IMR-90 (cell line): ENCODE results near the gene TSPAN1. TPM values are rescaled to one million over a fixed set of nuclear protein-coding genes. Genes with fewer than 3 reads are reported as not detected.

Source experiments
- ATAC-seq: fragments of 200-7000 bp; cut with Tn5 transposase; 2 replicates; pipeline ENCODE4 v1.9.1; 2020; ENCODE audit warnings: low read depth, mild to moderate bottlenecking, moderate library complexity
- BruUV-seq: library from RNA; stranded (reverse); fragments of 400-500 nt; replicated peaks from 2 replicates; lab custom pipeline; 2021; lab: Mats Ljungman, UMichigan
- CTCF ChIA-PET: fragments of 300-600 bp; formaldehyde crosslinking; extraction: SDS; loops from one replicate; lab custom pipeline; 2021; ENCODE audit warnings: antibody characterized with exemption; lab: Yijun Ruan, JAX
- POLR2A ChIA-PET: fragments of 300-600 bp; sonication (Branson Sonifier 250); formaldehyde crosslinking; loops from one replicate; lab custom pipeline; 2022; ENCODE audit warnings: antibody characterized with exemption; ENCODE audit not compliant: unreplicated experiment; lab: Charles Lee
- DNase-seq: peaks from one replicate; pipeline ENCODE4 v3.0.0; 2013
- H2AFZ ChIP-seq: replicated peaks from 2 replicates; pipeline ENCODE3; 2013; ENCODE audit warnings: low read length, mild to moderate bottlenecking; ENCODE audit not compliant: poor library complexity
- H2AK5ac ChIP-seq: 2 replicates; pipeline ENCODE4 v1.6.1; 2013; ENCODE audit warnings: low read depth, low read length, inconsistent platforms
- H2AK9ac ChIP-seq: replicated peaks from 2 replicates; pipeline ENCODE3; 2013; ENCODE audit warnings: mild to moderate bottlenecking, low read depth, low read length, moderate library complexity; ENCODE audit not compliant: poor library complexity
- H2BK120ac ChIP-seq: 2 replicates; pipeline ENCODE4 v1.6.1; 2013; ENCODE audit warnings: low read depth, low read length, inconsistent platforms
- H2BK15ac ChIP-seq: 3 replicates; pipeline ENCODE4 v1.6.1; 2013; ENCODE audit warnings: low read depth, low read length, inconsistent platforms
- H2BK20ac ChIP-seq: 2 replicates; pipeline ENCODE4 v1.6.1; 2013; ENCODE audit warnings: low read depth, mild to moderate bottlenecking, inconsistent platforms, low read length, moderate library complexity
- H2BK5ac ChIP-seq: 2 replicates; pipeline ENCODE4 v1.6.1; 2013; ENCODE audit warnings: mild to moderate bottlenecking, low read depth, low read length, inconsistent platforms; ENCODE audit not compliant: poor library complexity, severe bottlenecking
- H3K14ac ChIP-seq: replicated peaks from 2 replicates; pipeline ENCODE4 v1.6.1; 2013; ENCODE audit warnings: low read depth, low read length, inconsistent platforms
- H3K18ac ChIP-seq: 2 replicates; pipeline ENCODE4 v1.6.1; 2013; ENCODE audit warnings: low read depth, low read length, control low read depth
- H3K23ac ChIP-seq: 2 replicates; pipeline ENCODE4 v1.6.1; 2013; ENCODE audit warnings: low read depth, low read length, inconsistent platforms
- H3K27ac ChIP-seq: 2 replicates; pipeline ENCODE4 v1.5.1; 2013; ENCODE audit warnings: mild to moderate bottlenecking, control low read depth, low read length; ENCODE audit not compliant: insufficient read depth
- H3K27me3 ChIP-seq: 2 replicates; pipeline ENCODE4 v1.6.1; 2013; ENCODE audit warnings: low read length; ENCODE audit not compliant: control insufficient read depth, insufficient read depth
- H3K36me3 ChIP-seq: 2 replicates; pipeline ENCODE4 v1.6.1; 2013; ENCODE audit warnings: low read length, mixed read lengths; ENCODE audit not compliant: control insufficient read depth, insufficient read depth
- H3K4ac ChIP-seq: 2 replicates; pipeline ENCODE4 v1.6.1; 2013; ENCODE audit warnings: low read depth, low read length, inconsistent platforms
- H3K4me1 ChIP-seq: 2 replicates; pipeline ENCODE4 v1.6.1; 2013; ENCODE audit warnings: low read length, mixed read lengths; ENCODE audit not compliant: control insufficient read depth, insufficient read depth
- H3K4me2 ChIP-seq: 2 replicates; pipeline ENCODE4 v1.6.1; 2013; ENCODE audit warnings: low read depth, mild to moderate bottlenecking, control low read depth, low read length, moderate library complexity
- H3K4me3 ChIP-seq: 2 replicates; pipeline ENCODE4 v1.5.1; 2013; ENCODE audit warnings: low read depth, mild to moderate bottlenecking, control low read depth, low read length, moderate library complexity; ENCODE audit not compliant: insufficient read depth
- H3K56ac ChIP-seq: 2 replicates; pipeline ENCODE4 v1.6.1; 2013; ENCODE audit warnings: low read length, inconsistent platforms; ENCODE audit not compliant: insufficient read depth; ENCODE audit errors: extremely low read depth
- H3K79me1 ChIP-seq, 2 experiments: 2 replicates each; pipeline ENCODE4 v1.6.1; 2013; ENCODE audit warnings: low read length in 2 of 2, inconsistent platforms in 1 of 2, low read depth in 1 of 2
- H3K9ac ChIP-seq: 2 replicates; pipeline ENCODE4 v1.6.1; 2013; ENCODE audit warnings: low read depth, low read length, control low read depth
- H3K9me1 ChIP-seq: 2 replicates; pipeline ENCODE4 v1.6.1; 2013; ENCODE audit warnings: low read length, inconsistent platforms; ENCODE audit not compliant: insufficient read depth
- H3K9me3 ChIP-seq: 2 replicates; pipeline ENCODE4 v1.6.1; 2013; ENCODE audit warnings: low read length; ENCODE audit not compliant: control insufficient read depth, insufficient read depth
- H4K20me1 ChIP-seq: 2 replicates; pipeline ENCODE4 v1.6.1; 2013; ENCODE audit warnings: low read length, inconsistent platforms; ENCODE audit not compliant: insufficient read depth
- H4K5ac ChIP-seq: 2 replicates; pipeline ENCODE4 v1.6.1; 2013; ENCODE audit warnings: mild to moderate bottlenecking, low read depth, low read length, control low read depth
- H4K8ac ChIP-seq, 2 experiments: 2 replicates each; pipeline ENCODE4 v1.6.1; 2013; ENCODE audit warnings: low read depth in 2 of 2, low read length in 2 of 2, control low read depth in 1 of 2, inconsistent platforms in 1 of 2
- H4K91ac ChIP-seq: 2 replicates; pipeline ENCODE4 v1.6.1; 2013; ENCODE audit warnings: low read depth, low read length, inconsistent platforms; ENCODE audit not compliant: insufficient read depth
- CTCF ChIP-seq: conservative IDR thresholded peaks from 2 replicates; pipeline ENCODE4 v1.5.1; 2012; ENCODE audit warnings: mild to moderate bottlenecking, low read depth, low read length, improper control_type of control experiment
- MAZ ChIP-seq: IDR thresholded peaks from 2 replicates; pipeline ENCODE4 v1.6.1; 2012; ENCODE audit warnings: low read depth, mild to moderate bottlenecking, low read length, improper control_type of control experiment, moderate library complexity, borderline replicate concordance
- RAD21 ChIP-seq: IDR thresholded peaks from 2 replicates; pipeline ENCODE4 v1.6.1; 2012; ENCODE audit warnings: low read length, improper control_type of control experiment
- RCOR1 ChIP-seq: IDR thresholded peaks from 2 replicates; pipeline ENCODE4 v1.6.1; 2012; ENCODE audit warnings: mild to moderate bottlenecking, low read length, improper control_type of control experiment; ENCODE audit not compliant: insufficient replicate concordance
- SMC3 ChIP-seq: fragments of 150-350 bp; IDR thresholded peaks from 2 replicates; pipeline ENCODE4 v1.6.1; 2016; ENCODE audit warnings: low read depth, mild to moderate bottlenecking, antibody characterized with exemption, low read length, moderate library complexity
- WGBS, 2 experiments: methylation state at CpG; one replicate each; pipeline versions ENCODE4 v1.1.5 to v1.1.7; 2013; ENCODE audit warnings: missing lambda C conversion rate in 2 of 2; ENCODE audit not compliant: insufficient read length in 1 of 2; ENCODE audit errors: extremely low coverage in 2 of 2; 5-methylcytosine and 5-hydroxymethylcytosine counted together
- dilution Hi-C: fragments of 300-500 bp; cut with HindIII; formaldehyde crosslinking; loops from one replicate; pipeline ENCODE4 v1.14.3; 2018; ENCODE audit warnings: low sequenced_read_pairs; ENCODE audit not compliant: unreplicated experiment
- in situ Hi-C: fragments of 300-500 bp; cut with MboI; formaldehyde crosslinking; loops from 3 replicates; pipeline ENCODE4 v1.14.3; 2019; ENCODE audit warnings: low sequenced_read_pairs, inconsistent platforms, mixed read lengths
- intact Hi-C: fragments of 100-400 bp; cut with micrococcal nuclease; formaldehyde crosslinking; loops from 2 replicates; pipeline ENCODE4 v1.10.0; 2022
- polyA plus RNA-seq, 3 experiments: library from polyadenylated mRNA; depleted of rRNA; stranded (reverse); fragments of >200 nt; gene quantifications; 2 replicates each; pipeline ENCODE4 v1.2.3, GENCODE V29; 2012; ENCODE audit warnings: low replicate concordance in 1 of 3
- total RNA-seq: library from RNA; depleted of rRNA; stranded (reverse); fragments of >200 nt; gene quantifications from 2 replicates; pipeline ENCODE4 v1.2.3, GENCODE V29; 2012

The TSPAN1 gene
- total and polyA plus RNA-seq, 2 of the 4 experiments (the other 2 are of a cell fraction): 0.18 to 0.82 TPM

GRCh38 chr1:46223472-46223943, 48.6 kb downstream of the TSPAN1 start:
- Histone ChIP-seq H2AK5ac (no peak overlapping the region), H2BK5ac (no peak overlapping the region), H3K9ac (no peak overlapping the region), H3K9me1 (0 out of 2 replicates have a peak, but pooled peaks cover 6% of the 10 kb centered on the region), H3K79me1 (no peaks in the 10 kb centered on the region; a peak in 1 of 4 replicates), H3K27ac (no peak overlapping the region), H3K23ac (peak overlapping the region; percentile 32; the same call in 1 of the 2 replicates), H4K8ac (no peak overlapping the region; a peak in 1 of 4 replicates), H3K9me3 (no peaks in the 10 kb centered on the region), H2BK120ac (no peak overlapping the region), H4K5ac (no peak overlapping the region), H3K4me3 (no peak overlapping the region), H2BK15ac (no peak overlapping the region), H2BK20ac (no peak overlapping the region), H3K56ac (no peak overlapping the region), H3K4me1 (peaks cover 1% of the 10 kb centered on the region; the same call in 1 of the 2 replicates), H2AK9ac (peak overlapping the region; percentile 79), H4K20me1 (no peaks in the 10 kb centered on the region), H4K91ac (no peak overlapping the region), H3K27me3 (no peaks in the 10 kb centered on the region), H3K18ac (no peak overlapping the region), H3K36me3 (peaks cover 2% of the 10 kb centered on the region; the same call in 1 of the 2 replicates), H3K4me2 (no peak overlapping the region), H2AFZ (peak overlapping the region; percentile 92), H3K4ac (peak overlapping the region; percentile 57), H3K14ac (no peak overlapping the region)
- peak; percentile 93 for DNase-seq
- TF ChIP-seq MAZ (no peak), SMC3 (peak; percentile 86), RAD21 (peak; percentile 88), CTCF (peak; percentile 91), RCOR1 (no peak)
- BruUV-seq: no TSS peak
- ATAC-seq: peak; percentile 98
- ChIA-PET POLR2A (interaction anchor here (0.6 kb wide), 1 partner anchor 706 kb away, joined by 4 read pairs; no protein-coding TSS in a partner anchor), CTCF (interaction anchor here (0.6 to 3.1 kb wide), 19 partner anchors 9 to 569 kb away, joined by 3 to 21 read pairs (median 4); partner anchors contain the start of genes LURAP1, POMGNT1 and RAD54L)
- in situ Hi-C loops: no loop called here
- dilution Hi-C loops: no loop called here
- WGBS, 2 experiments: 10% methylated on average over 2 of the region's 6 CpGs; no CpG with 5 or more reads in 1 of the 2 experiments
- intact Hi-C loops: loop anchor here (1.0 kb wide), 2 partner anchors 44 to 186 kb away; no protein-coding TSS in a partner anchor
